Subcutaneous abdominal adipose tissue (tissue), 5 donors: Measurements from ENCODE around the gene ADARB2.

Experiments used
- H3K27ac ChIP-seq: one replicate; pipeline ENCODE4 v1.7.0; 2013; ENCODE audit warnings: low read depth, mild to moderate bottlenecking, inconsistent platforms, low read length, moderate library complexity
- H3K27me3 ChIP-seq, 5 donors: one replicate each; pipeline ENCODE4 v1.7.0; 2013; ENCODE audit warnings: low read length in 5 of 5, inconsistent platforms in 1 of 5; ENCODE audit not compliant: control insufficient read depth in 5 of 5, insufficient read depth in 4 of 5
- H3K36me3 ChIP-seq, 5 donors: one replicate each; pipeline ENCODE4 v1.7.0; 2013; ENCODE audit warnings: low read length in 5 of 5; ENCODE audit not compliant: control insufficient read depth in 5 of 5, insufficient read depth in 5 of 5
- H3K4me1 ChIP-seq, 5 donors: one replicate each; pipeline ENCODE4 v1.7.0; 2013; ENCODE audit warnings: low read length in 5 of 5, mild to moderate bottlenecking in 3 of 5, moderate library complexity in 1 of 5; ENCODE audit not compliant: control insufficient read depth in 5 of 5, insufficient read depth in 5 of 5
- H3K4me3 ChIP-seq, 5 donors: one replicate each; pipeline ENCODE4 v1.7.0; 2013; ENCODE audit warnings: low read length in 5 of 5, low read depth in 1 of 5
- H3K9ac ChIP-seq, 5 donors: one replicate each; pipeline ENCODE4 v1.7.0; 2013; ENCODE audit warnings: low read length in 5 of 5, mild to moderate bottlenecking in 4 of 5, moderate library complexity in 3 of 5
- H3K9me3 ChIP-seq, 5 donors: one replicate each; pipeline ENCODE4 v1.7.0; 2013; ENCODE audit warnings: low read length in 5 of 5; ENCODE audit not compliant: control insufficient read depth in 5 of 5
- donor health status: healthy.
- donor health status: healthy.
- donor health status: healthy.
- donor health status: healthy.
- donor health status: healthy.

ADARB2 gene

DNA sequence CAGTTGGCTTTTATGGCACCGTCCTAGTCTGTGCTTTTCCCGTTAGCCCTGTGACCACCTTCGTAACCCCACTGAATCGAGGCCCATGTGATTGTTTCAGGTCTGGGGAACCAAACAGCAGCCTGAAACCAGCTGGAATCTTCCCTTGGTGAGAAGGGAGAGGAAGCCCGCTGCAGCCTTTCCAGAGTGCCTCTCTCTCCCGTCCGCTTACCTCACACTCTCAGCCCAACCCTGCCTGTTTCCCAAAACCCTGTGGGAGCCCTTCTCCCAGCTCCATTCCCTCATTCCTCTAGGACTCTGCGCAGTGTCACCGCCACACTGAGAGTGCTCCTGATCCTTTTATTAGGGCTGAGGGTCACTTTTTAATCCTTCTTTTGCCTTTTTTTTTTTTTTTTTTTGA, 541.5 kb downstream of the ADARB2 start:
- no peaks in the 10 kb centered on the region for H3K36me3 ChIP-seq
- H3K9ac ChIP-seq = no peak overlapping the region
- H3K4me1 ChIP-seq = no peaks in the 10 kb centered on the region
- H3K4me3 ChIP-seq = no peak overlapping the region
- no peak overlapping the region for H3K27ac ChIP-seq
- peaks cover 11 to 22% (median 12%) of the 10 kb centered on the region in 5 donors for H3K27me3 ChIP-seq
- H3K9me3 ChIP-seq = no peaks in the 10 kb centered on the region

DNA sequence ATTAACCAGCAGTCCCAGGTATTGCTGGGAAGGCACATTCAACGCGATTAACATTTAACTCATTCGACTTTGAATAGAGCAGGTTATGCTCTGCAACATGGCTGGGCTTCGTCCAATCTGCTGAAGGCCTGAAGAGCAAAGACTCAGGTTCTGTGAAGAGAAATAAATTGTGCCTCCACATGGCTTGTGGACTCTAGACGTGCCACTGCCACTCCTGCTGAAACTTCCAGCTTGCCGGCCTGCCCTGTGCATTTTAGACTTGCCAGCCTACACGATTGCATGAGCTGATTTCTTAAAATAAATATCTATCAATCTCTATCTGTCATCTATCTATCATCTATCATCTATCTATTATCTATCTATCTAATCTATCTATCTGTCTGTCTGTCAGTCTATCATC, 543.2 kb downstream of the ADARB2 start:
- no peak overlapping the region for H3K9ac ChIP-seq
- H3K36me3 ChIP-seq = no peaks in the 10 kb centered on the region
- no peaks in the 10 kb centered on the region for H3K4me1 ChIP-seq
- H3K27me3 ChIP-seq = peaks cover 11 to 25% (median 17%) of the 10 kb centered on the region in 5 donors
- no peak overlapping the region for H3K4me3 ChIP-seq
- no peak overlapping the region for H3K27ac ChIP-seq
- no peaks in the 10 kb centered on the region for H3K9me3 ChIP-seq

DNA sequence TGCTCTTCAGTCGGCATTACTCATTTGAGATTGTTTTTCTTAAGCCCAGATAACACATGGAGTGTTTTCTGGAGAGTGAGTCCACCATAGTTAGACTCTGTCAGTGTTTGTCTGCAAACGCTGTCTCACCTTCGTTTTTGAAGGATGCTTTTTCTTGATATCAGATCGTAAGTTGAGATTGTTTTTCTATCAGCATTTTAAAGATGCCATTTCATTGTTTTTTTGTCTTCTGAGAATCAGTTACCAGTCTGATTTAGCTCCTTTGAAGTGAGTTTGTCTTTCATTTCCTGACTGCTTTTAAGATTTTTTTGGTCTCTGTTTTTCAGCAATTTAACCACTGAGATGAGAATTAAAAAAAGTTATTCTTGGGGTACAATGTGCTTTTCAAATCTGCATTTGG, 543.8 kb downstream of the ADARB2 start:
- Histone ChIP-seq H3K27ac (no peak overlapping the region), H3K27me3 (peaks cover 6 to 19% (median 17%) of the 10 kb centered on the region in 5 donors), H3K9me3 (no peaks in the 10 kb centered on the region), H3K4me1 (no peaks in the 10 kb centered on the region), H3K9ac (no peak overlapping the region), H3K36me3 (no peaks in the 10 kb centered on the region), H3K4me3 (no peak overlapping the region)

DNA sequence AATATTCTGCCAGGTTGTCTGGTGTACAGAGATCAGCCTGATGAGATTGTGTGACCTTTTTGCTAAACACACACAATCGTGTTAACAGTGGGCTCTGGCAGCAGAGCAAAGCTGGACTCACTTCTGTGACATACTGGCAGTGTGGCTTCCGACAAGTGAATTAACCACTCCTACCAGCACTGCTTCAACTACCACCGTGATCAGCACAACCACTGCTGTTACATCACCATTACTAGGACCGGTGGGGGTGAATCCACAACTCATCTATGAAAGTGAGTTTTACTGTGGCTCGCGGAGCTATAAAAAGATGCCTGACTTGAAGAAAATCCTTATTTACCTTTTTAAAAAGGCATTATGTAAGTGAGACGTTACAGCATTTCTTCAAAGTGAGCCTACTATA, 545.6 kb downstream of the ADARB2 start:
- Histone ChIP-seq H3K36me3 (no peaks in the 10 kb centered on the region), H3K9ac (no peak overlapping the region), H3K27ac (no peak overlapping the region), H3K27me3 (peaks cover 6 to 21% (median 17%) of the 10 kb centered on the region in 5 donors), H3K9me3 (no peaks in the 10 kb centered on the region), H3K4me1 (peaks cover 0 to 2% (median 0%) of the 10 kb centered on the region in 5 donors), H3K4me3 (no peak overlapping the region)

DNA sequence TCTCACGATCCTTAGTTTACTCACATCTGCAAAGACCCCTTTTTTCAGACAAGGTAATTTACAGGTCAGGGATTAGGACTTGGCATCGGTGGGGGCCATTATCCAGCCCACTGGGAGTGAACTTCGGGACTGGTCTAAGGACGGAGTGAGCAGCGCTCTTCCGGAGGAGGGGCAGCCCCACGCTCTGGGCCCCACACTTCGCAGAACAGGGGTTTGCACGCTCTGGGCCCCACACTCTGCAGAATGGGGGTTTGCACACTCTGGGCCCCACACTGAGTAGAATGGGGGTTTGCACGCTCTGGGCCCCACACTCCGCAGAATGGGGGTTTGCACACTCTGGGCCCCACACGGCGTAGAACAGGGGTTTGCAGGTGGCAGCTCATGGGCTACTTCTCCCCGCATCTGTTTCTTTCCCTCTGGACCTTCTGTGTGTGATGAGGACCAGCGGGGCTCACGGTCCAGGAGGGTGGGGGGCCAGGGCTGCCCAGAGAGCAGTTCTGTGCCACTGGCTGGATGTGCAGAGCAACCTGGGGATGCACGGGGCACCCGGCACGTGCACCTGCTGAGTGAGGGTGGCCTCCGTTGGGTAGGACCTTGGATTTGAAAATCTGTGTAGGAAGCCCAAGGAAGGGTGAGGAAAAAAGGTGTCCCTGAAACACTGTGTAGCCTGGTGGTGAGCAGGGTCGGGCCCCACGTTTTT, 546.4 kb downstream of the ADARB2 start:
- Histone ChIP-seq H3K4me3 (no peak overlapping the region), H3K27ac (no peak overlapping the region), H3K27me3 (peaks cover 5 to 24% (median 19%) of the 10 kb centered on the region in 5 donors), H3K36me3 (no peaks in the 10 kb centered on the region), H3K9me3 (no peaks in the 10 kb centered on the region), H3K4me1 (peaks cover 0 to 2% (median 0%) of the 10 kb centered on the region in 5 donors), H3K9ac (no peak overlapping the region)

DNA sequence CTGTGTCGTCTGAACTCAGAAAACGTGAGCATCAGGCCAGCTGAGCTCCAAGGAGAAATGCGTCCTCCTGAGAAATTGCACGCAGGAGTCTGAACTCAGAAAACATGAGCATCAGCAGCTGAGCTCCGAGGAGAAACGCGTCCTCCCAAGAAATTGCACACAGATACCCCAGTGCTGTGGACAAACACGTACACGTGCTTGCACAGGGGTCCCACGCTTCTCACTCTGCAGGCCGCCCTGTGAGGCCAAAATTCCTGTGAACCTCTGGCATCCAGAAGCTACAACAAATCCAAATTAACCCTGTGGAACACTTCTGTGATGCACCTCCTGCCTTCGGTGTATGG, 547.3 kb downstream of the ADARB2 start:
- H3K9ac ChIP-seq = no peak overlapping the region
- peaks cover 0 to 2% (median 0%) of the 10 kb centered on the region in 5 donors for H3K4me1 ChIP-seq
- H3K4me3 ChIP-seq = no peak overlapping the region
- no peaks in the 10 kb centered on the region for H3K36me3 ChIP-seq
- H3K9me3 ChIP-seq = no peaks in the 10 kb centered on the region
- H3K27me3 ChIP-seq = peaks cover 0 to 23% (median 13%) of the 10 kb centered on the region in 5 donors
- H3K27ac ChIP-seq = no peak overlapping the region

DNA sequence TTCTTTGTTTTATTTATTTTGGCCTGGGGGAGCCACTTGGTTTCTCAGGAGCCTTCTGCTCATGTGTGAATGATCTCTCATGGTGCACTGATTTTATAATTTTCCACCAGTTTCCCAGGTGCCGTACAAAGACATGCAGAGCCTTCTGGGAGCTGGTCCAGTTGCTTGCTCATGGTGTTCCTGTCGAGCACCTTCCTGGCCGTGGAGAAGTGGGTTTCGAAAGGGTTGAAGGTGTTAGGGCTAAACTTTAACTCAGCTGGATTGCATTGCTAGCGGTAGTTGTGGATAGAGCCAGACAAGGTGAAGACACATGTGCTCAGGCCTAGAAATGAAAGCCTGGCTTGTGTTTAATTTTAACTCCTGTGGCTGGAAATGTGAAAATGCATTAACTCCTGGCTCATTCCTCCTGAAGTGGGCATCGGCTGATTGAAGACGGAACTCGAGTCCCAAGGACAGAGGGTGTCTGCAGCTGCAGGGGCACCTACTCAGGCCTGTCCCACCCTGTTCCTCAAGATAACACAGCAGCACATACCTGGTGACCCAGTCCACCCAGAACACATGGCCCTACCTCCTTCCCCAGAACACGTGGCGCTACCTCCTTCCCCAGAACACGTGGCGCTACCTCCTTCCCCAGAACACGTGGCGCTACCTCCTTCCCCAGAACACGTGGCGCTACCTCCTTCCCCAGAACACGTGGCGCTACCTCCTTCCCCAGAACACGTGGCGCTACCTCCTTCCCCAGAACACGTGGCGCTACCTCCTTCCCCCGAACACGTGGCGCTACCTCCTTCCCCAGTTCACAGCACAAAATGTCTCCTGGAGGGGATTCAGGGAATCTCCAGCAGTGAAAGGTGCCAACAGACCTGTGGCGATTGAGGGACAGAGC, 547.9 kb downstream of the ADARB2 start:
- H3K27ac ChIP-seq = no peak overlapping the region
- H3K4me1 ChIP-seq = peaks cover 0 to 2% (median 0%) of the 10 kb centered on the region in 5 donors
- H3K36me3 ChIP-seq = no peaks in the 10 kb centered on the region
- H3K4me3 ChIP-seq = no peak overlapping the region
- no peaks in the 10 kb centered on the region for H3K9me3 ChIP-seq
- H3K9ac ChIP-seq = no peak overlapping the region
- H3K27me3 ChIP-seq = peaks cover 5 to 27% (median 13%) of the 10 kb centered on the region in 5 donors

DNA sequence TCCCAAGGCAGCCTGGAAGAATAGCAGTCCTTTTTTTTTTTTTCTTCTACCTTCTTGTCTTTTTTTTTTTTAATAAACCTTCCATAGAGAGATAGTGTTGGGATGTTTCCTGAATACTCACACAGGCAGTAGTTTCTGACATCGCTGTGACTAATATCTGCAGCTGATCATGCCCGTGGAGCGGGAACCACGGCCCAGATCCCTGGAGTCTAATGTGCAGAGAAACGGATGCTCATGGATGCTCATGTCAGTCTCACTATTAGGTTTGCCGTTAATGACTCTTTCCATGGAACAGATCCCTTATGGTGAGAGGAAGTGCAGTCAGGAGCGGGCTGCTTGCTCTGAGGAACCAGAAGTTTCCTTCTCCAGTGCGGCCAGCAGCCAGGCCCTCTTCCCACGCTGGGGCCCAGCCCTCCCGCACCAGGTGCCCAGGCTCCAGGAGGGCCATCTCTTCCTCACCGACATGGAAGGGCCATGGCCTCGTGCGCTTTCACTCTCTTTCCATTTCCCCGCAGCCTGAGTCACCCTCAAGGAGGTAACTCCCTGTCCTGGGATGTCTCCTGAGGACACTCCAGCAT, 548.7 kb downstream of the ADARB2 start:
- Histone ChIP-seq H3K9me3 (no peaks in the 10 kb centered on the region), H3K27ac (no peak overlapping the region), H3K9ac (no peak overlapping the region), H3K36me3 (no peaks in the 10 kb centered on the region), H3K27me3 (peaks cover 5 to 27% (median 13%) of the 10 kb centered on the region in 5 donors), H3K4me1 (peaks cover 0 to 2% (median 0%) of the 10 kb centered on the region in 5 donors), H3K4me3 (no peak overlapping the region)

DNA sequence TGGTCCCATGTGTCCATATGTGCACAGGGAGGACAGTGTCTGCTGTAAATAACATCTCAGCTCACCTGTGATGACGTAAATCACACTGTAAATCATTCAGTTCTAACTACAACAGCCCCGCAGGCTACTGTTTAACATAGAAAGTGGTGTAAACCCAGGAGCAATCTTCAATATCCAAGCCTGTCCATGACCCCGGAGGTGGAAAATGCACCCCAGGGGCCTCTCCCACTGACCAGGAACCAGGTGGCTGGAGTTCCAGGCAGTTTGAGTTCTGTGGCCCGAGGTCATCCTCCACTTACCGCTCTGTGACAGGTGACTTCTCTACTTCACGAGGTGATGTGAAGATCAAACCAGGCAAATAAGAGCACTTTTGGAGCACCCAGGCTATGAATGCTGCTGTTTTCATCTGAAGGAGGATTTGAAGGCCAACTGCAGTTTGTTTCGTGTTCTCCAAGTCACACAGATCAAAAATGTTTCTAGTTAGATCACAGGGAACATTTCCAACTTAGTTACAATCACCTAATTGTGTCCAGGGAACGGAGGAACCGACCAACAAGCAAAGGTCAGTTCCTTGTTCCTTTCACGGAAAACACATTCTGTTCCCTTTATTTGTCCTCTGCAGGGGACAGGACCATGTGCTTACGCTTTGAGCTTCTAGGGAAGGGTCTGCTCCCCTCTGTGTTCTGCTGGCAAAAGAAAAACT, 549.3 kb downstream of the ADARB2 start:
- Histone ChIP-seq H3K4me1 (peaks cover 0 to 2% (median 0%) of the 10 kb centered on the region in 5 donors), H3K27me3 (peaks cover 5 to 33% (median 18%) of the 10 kb centered on the region in 5 donors), H3K4me3 (no peak overlapping the region), H3K9me3 (no peaks in the 10 kb centered on the region), H3K9ac (no peak overlapping the region), H3K27ac (no peak overlapping the region), H3K36me3 (no peaks in the 10 kb centered on the region)
